Measurements from ENCODE around the gene UBE2J1. TPM values are rescaled to one million over a fixed set of nuclear protein-coding genes. Genes with fewer than 3 reads are reported as not detected.

Gene UBE2J1
- total and polyA plus RNA-seq, 8 donors = 33.5 to 62.2 (median 52.7) TPM

GRCh38 chr6:89359561-89359960, 7.0 kb upstream of the UBE2J1 start:
- no peaks in the 10 kb centered on the region for H3K27me3 ChIP-seq
- H3K4me1 ChIP-seq = peaks cover 0 to 16% of the 10 kb centered on the region in 2 donors
- no peak overlapping the region for H3K27ac ChIP-seq
- no peak for TF ChIP-seq CTCF (IDR thresholded peaks at IDR 0.05)
- intact Hi-C loops (cut with DNase I) = no loop called here
- ATAC-seq = no peak
- H3K36me3 ChIP-seq = no peaks in the 10 kb centered on the region
- H3K9me3 ChIP-seq = no peaks in the 10 kb centered on the region
- no peak for DNase-seq
- H3K4me3 ChIP-seq = no peak overlapping the region

- no peak for TF ChIP-seq CTCF (IDR thresholded peaks at IDR 0.05)
- no peaks in the 10 kb centered on the region for H3K27me3 ChIP-seq
- no peaks in the 10 kb centered on the region for H3K9me3 ChIP-seq
- ATAC-seq (no peak), DNase-seq (no peak)
- H3K4me1 ChIP-seq = peaks cover 0 to 23% of the 10 kb centered on the region in 2 donors
- intact Hi-C loops (cut with DNase I) = no loop called here
- H3K27ac ChIP-seq = peak overlapping the region in 1 of 2 donors; percentile 42
- H3K36me3 ChIP-seq = no peaks in the 10 kb centered on the region
- H3K4me3 ChIP-seq = peak overlapping the region in 1 of 2 donors; percentile 12
These were observed 4.9 kb upstream of the UBE2J1 start for GRCh38 chr6:89357390-89357789.

- TF ChIP-seq CTCF (IDR thresholded peaks at IDR 0.05) = no peak
- intact Hi-C loops (cut with DNase I) = no loop called here
- H3K36me3 ChIP-seq = no peaks in the 10 kb centered on the region
- ATAC-seq (no peak), DNase-seq (no peak)
- no peaks in the 10 kb centered on the region for H3K27me3 ChIP-seq
- H3K27ac ChIP-seq = no peak overlapping the region
- no peaks in the 10 kb centered on the region for H3K9me3 ChIP-seq
- no peak overlapping the region for H3K4me3 ChIP-seq
- H3K4me1 ChIP-seq = peaks cover 0 to 23% of the 10 kb centered on the region in 2 donors
These were observed 4.2 kb upstream of the UBE2J1 start for GRCh38 chr6:89356642-89357170.

GRCh38 chr6:89355511-89356194, 3.1 kb upstream of the UBE2J1 start:
- no peak for TF ChIP-seq CTCF (IDR thresholded peaks at IDR 0.05)
- Histone ChIP-seq H3K4me1 (peaks cover 2 to 28% of the 10 kb centered on the region in 2 donors), H3K36me3 (no peaks in the 10 kb centered on the region), H3K27me3 (no peaks in the 10 kb centered on the region), H3K27ac (no peak overlapping the region), H3K4me3 (no peak overlapping the region), H3K9me3 (no peaks in the 10 kb centered on the region)
- intact Hi-C loops (cut with DNase I) = no loop called here
- DNase-seq = no peak
- no peak for ATAC-seq

- Histone ChIP-seq H3K4me3 (peak overlapping the region in 1 of 2 donors; percentile 91), H3K27me3 (no peaks in the 10 kb centered on the region), H3K4me1 (peaks cover 13 to 39% of the 10 kb centered on the region in 2 donors), H3K27ac (peak overlapping the region in 1 of 2 donors; percentile 99), H3K36me3 (no peaks in the 10 kb centered on the region), H3K9me3 (no peaks in the 10 kb centered on the region)
- ATAC-seq = no peak
- intact Hi-C loops (cut with DNase I) = no loop called here
- DNase-seq = no peak
- no peak for TF ChIP-seq CTCF (IDR thresholded peaks at IDR 0.05)
These were observed 1.3 kb upstream of the UBE2J1 start for GRCh38 chr6:89353702-89354392.
